ENCODE results near the gene NUBPL.

The NUBPL gene

GRCh38 chr14:31576949-31577348 is 15.7 kb downstream of the NUBPL start:
- Histone ChIP-seq H2AFZ (ENCODE audit: low read length, unreplicated experiment) (no peak overlapping the region), H3K27me3 (ENCODE audit: insufficient read depth, low read length) (no peaks in the 10 kb centered on the region), H3K27ac (ENCODE audit: low read depth, low read length) (no peak overlapping the region), H3K79me2 (ENCODE audit: control insufficient read depth, insufficient read depth, low read length, unreplicated experiment) (no peaks in the 10 kb centered on the region), H3K36me3 (ENCODE audit: insufficient read depth, low read length) (0 out of 2 replicates have a peak, but pooled peaks cover 4% of the 10 kb centered on the region), H3K4me1 (ENCODE audit: control insufficient read depth, insufficient read depth, low read length, unreplicated experiment) (peaks cover 6% of the 10 kb centered on the region), H3K4me3 (ENCODE audit: low read depth, low read length) (no peak overlapping the region)

GRCh38 chr14:31578266-31578665 is 17.1 kb downstream of the NUBPL start:
- no peak overlapping the region for H3K4me3 ChIP-seq (ENCODE audit: low read depth, low read length)
- H2AFZ ChIP-seq (ENCODE audit: low read length, unreplicated experiment), result no peak overlapping the region
- no peak overlapping the region for H3K27ac ChIP-seq (ENCODE audit: low read depth, low read length)
- H3K36me3 ChIP-seq (ENCODE audit: insufficient read depth, low read length), result peaks cover under 1% of the 10 kb centered on the region; the same call in 1 of the 2 replicates
- peaks cover 6% of the 10 kb centered on the region for H3K4me1 ChIP-seq (ENCODE audit: control insufficient read depth, insufficient read depth, low read length, unreplicated experiment)
- H3K79me2 ChIP-seq (ENCODE audit: control insufficient read depth, insufficient read depth, low read length, unreplicated experiment), result no peaks in the 10 kb centered on the region
- no peaks in the 10 kb centered on the region for H3K27me3 ChIP-seq (ENCODE audit: insufficient read depth, low read length)

GRCh38 chr14:31578792-31579501 is 17.7 kb downstream of the NUBPL start:
- Histone ChIP-seq H3K4me3 (ENCODE audit: low read depth, low read length) (no peak overlapping the region), H3K27me3 (ENCODE audit: insufficient read depth, low read length) (no peaks in the 10 kb centered on the region), H3K36me3 (ENCODE audit: insufficient read depth, low read length) (no peaks in the 10 kb centered on the region; the same call in 1 of the 2 replicates), H3K4me1 (ENCODE audit: control insufficient read depth, insufficient read depth, low read length, unreplicated experiment) (peaks cover 6% of the 10 kb centered on the region), H2AFZ (ENCODE audit: low read length, unreplicated experiment) (no peak overlapping the region), H3K27ac (ENCODE audit: low read depth, low read length) (no peak overlapping the region), H3K79me2 (ENCODE audit: control insufficient read depth, insufficient read depth, low read length, unreplicated experiment) (no peaks in the 10 kb centered on the region)

- Histone ChIP-seq H3K36me3 (ENCODE audit: insufficient read depth, low read length) (no peaks in the 10 kb centered on the region; the same call in 1 of the 2 replicates), H3K4me3 (ENCODE audit: low read depth, low read length) (no peak overlapping the region), H3K79me2 (ENCODE audit: control insufficient read depth, insufficient read depth, low read length, unreplicated experiment) (no peaks in the 10 kb centered on the region), H3K27ac (ENCODE audit: low read depth, low read length) (no peak overlapping the region), H3K27me3 (ENCODE audit: insufficient read depth, low read length) (no peaks in the 10 kb centered on the region), H2AFZ (ENCODE audit: low read length, unreplicated experiment) (no peak overlapping the region), H3K4me1 (ENCODE audit: control insufficient read depth, insufficient read depth, low read length, unreplicated experiment) (peaks cover 6% of the 10 kb centered on the region)
These were observed 19.0 kb downstream of the NUBPL start for GRCh38 chr14:31580234-31580633.

- H3K27ac ChIP-seq (ENCODE audit: low read depth, low read length), result no peak overlapping the region
- H3K27me3 ChIP-seq (ENCODE audit: insufficient read depth, low read length), result no peaks in the 10 kb centered on the region
- no peak overlapping the region for H3K4me3 ChIP-seq (ENCODE audit: low read depth, low read length)
- no peak overlapping the region for H2AFZ ChIP-seq (ENCODE audit: low read length, unreplicated experiment)
- H3K36me3 ChIP-seq (ENCODE audit: insufficient read depth, low read length), result no peaks in the 10 kb centered on the region; the same call in 1 of the 2 replicates
- no peaks in the 10 kb centered on the region for H3K79me2 ChIP-seq (ENCODE audit: control insufficient read depth, insufficient read depth, low read length, unreplicated experiment)
- H3K4me1 ChIP-seq (ENCODE audit: control insufficient read depth, insufficient read depth, low read length, unreplicated experiment), result peaks cover 6% of the 10 kb centered on the region
These were observed 21.1 kb downstream of the NUBPL start for GRCh38 chr14:31582286-31582691.

GRCh38 chr14:31582836-31583452 is 21.7 kb downstream of the NUBPL start:
- H3K36me3 ChIP-seq (ENCODE audit: insufficient read depth, low read length), result no peaks in the 10 kb centered on the region; the same call in 1 of the 2 replicates
- H2AFZ ChIP-seq (ENCODE audit: low read length, unreplicated experiment), result no peak overlapping the region
- H3K79me2 ChIP-seq (ENCODE audit: control insufficient read depth, insufficient read depth, low read length, unreplicated experiment), result no peaks in the 10 kb centered on the region
- H3K27ac ChIP-seq (ENCODE audit: low read depth, low read length), result no peak overlapping the region
- no peaks in the 10 kb centered on the region for H3K27me3 ChIP-seq (ENCODE audit: insufficient read depth, low read length)
- H3K4me3 ChIP-seq (ENCODE audit: low read depth, low read length), result no peak overlapping the region
- peaks cover 3% of the 10 kb centered on the region for H3K4me1 ChIP-seq (ENCODE audit: control insufficient read depth, insufficient read depth, low read length, unreplicated experiment)

- no peak overlapping the region for H3K4me3 ChIP-seq (ENCODE audit: low read depth, low read length)
- H3K36me3 ChIP-seq (ENCODE audit: insufficient read depth, low read length), result no peaks in the 10 kb centered on the region
- no peaks in the 10 kb centered on the region for H3K79me2 ChIP-seq (ENCODE audit: control insufficient read depth, insufficient read depth, low read length, unreplicated experiment)
- H2AFZ ChIP-seq (ENCODE audit: low read length, unreplicated experiment), result no peak overlapping the region
- no peaks in the 10 kb centered on the region for H3K4me1 ChIP-seq (ENCODE audit: control insufficient read depth, insufficient read depth, low read length, unreplicated experiment)
- H3K27ac ChIP-seq (ENCODE audit: low read depth, low read length), result no peak overlapping the region
- H3K27me3 ChIP-seq (ENCODE audit: insufficient read depth, low read length), result no peaks in the 10 kb centered on the region
These were observed 29.0 kb downstream of the NUBPL start for GRCh38 chr14:31590206-31590605.

- Histone ChIP-seq H2AFZ (ENCODE audit: low read length, unreplicated experiment) (no peak overlapping the region), H3K79me2 (ENCODE audit: control insufficient read depth, insufficient read depth, low read length, unreplicated experiment) (no peaks in the 10 kb centered on the region), H3K36me3 (ENCODE audit: insufficient read depth, low read length) (no peaks in the 10 kb centered on the region), H3K27ac (ENCODE audit: low read depth, low read length) (no peak overlapping the region), H3K4me1 (ENCODE audit: control insufficient read depth, insufficient read depth, low read length, unreplicated experiment) (no peaks in the 10 kb centered on the region), H3K27me3 (ENCODE audit: insufficient read depth, low read length) (no peaks in the 10 kb centered on the region), H3K4me3 (ENCODE audit: low read depth, low read length) (no peak overlapping the region)
These were observed 30.9 kb downstream of the NUBPL start for GRCh38 chr14:31592122-31592521.

GRCh38 chr14:31592631-31593030 is 31.4 kb downstream of the NUBPL start:
- H3K27ac ChIP-seq (ENCODE audit: low read depth, low read length), result no peak overlapping the region
- no peaks in the 10 kb centered on the region for H3K27me3 ChIP-seq (ENCODE audit: insufficient read depth, low read length)
- no peaks in the 10 kb centered on the region for H3K79me2 ChIP-seq (ENCODE audit: control insufficient read depth, insufficient read depth, low read length, unreplicated experiment)
- no peak overlapping the region for H2AFZ ChIP-seq (ENCODE audit: low read length, unreplicated experiment)
- no peak overlapping the region for H3K4me3 ChIP-seq (ENCODE audit: low read depth, low read length)
- H3K36me3 ChIP-seq (ENCODE audit: insufficient read depth, low read length), result no peaks in the 10 kb centered on the region
- H3K4me1 ChIP-seq (ENCODE audit: control insufficient read depth, insufficient read depth, low read length, unreplicated experiment), result no peaks in the 10 kb centered on the region

- no peak overlapping the region for H2AFZ ChIP-seq (ENCODE audit: low read length, unreplicated experiment)
- H3K27me3 ChIP-seq (ENCODE audit: insufficient read depth, low read length), result no peaks in the 10 kb centered on the region
- peaks cover 3% of the 10 kb centered on the region; the same call in 1 of the 2 replicates for H3K36me3 ChIP-seq (ENCODE audit: insufficient read depth, low read length)
- no peak overlapping the region for H3K27ac ChIP-seq (ENCODE audit: low read depth, low read length)
- no peaks in the 10 kb centered on the region for H3K79me2 ChIP-seq (ENCODE audit: control insufficient read depth, insufficient read depth, low read length, unreplicated experiment)
- H3K4me1 ChIP-seq (ENCODE audit: control insufficient read depth, insufficient read depth, low read length, unreplicated experiment), result no peaks in the 10 kb centered on the region
- H3K4me3 ChIP-seq (ENCODE audit: low read depth, low read length), result no peak overlapping the region
These were observed 35.3 kb downstream of the NUBPL start for GRCh38 chr14:31596342-31597095.
